Fibroblast of skin of left quadriceps (primary cell): Measurements from ENCODE around the gene RBBP9.
"Not testable (repeated sequence)": the region's sequence is repeated elsewhere in the genome, so short reads cannot be mapped to it uniquely, and the experiment has no call there.

Experiments
- DNase-seq, 2 experiments: peaks; one replicate each; pipeline ENCODE4 v3.0.0-alpha.2; 2013; ENCODE audit warnings: low read depth in 2 of 2

RBBP9 gene

GRCh38 chr20:18496740-18497592 is at the start of gene RBBP9:
Gene RBBP9, minus strand, starts transcription at chr20:18497225. Its CDS starts 58 bp downstream, at chr20:18497167.
- DNase-seq = peak; percentile 40 to 42

- no peak for DNase-seq
These were observed 48.5 kb upstream of the RBBP9 start for GRCh38 chr20:18545566-18545965.

DNA sequence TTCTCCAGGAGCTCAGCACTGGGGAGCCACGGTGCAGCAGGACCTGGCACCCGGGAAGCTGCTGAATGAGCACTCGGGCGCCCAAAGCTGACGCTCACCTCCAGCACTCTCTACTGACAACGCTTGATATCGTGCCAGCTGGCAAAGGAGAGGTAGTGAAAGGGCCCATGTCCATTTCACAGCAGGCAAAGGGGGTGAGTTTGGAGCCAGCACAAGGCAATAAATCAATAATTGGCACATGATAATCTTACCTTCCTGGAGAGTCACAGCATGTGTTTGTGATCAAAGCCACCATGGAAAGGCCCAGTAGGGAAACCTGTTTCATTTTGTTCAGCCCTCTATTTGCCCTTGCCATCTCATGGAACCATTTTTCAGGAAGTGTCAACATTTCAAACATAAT is 46.9 kb upstream of the RBBP9 start:
- DNase-seq = no peak

- DNase-seq = no peak
These were observed 46.2 kb upstream of the RBBP9 start for GRCh38 chr20:18543216-18543615.

- no peak for DNase-seq
These were observed 44.7 kb upstream of the RBBP9 start for GRCh38 chr20:18541741-18542140.

GRCh38 chr20:18537651-18538050 is 40.6 kb upstream of the RBBP9 start:
- DNase-seq = no peak

DNA sequence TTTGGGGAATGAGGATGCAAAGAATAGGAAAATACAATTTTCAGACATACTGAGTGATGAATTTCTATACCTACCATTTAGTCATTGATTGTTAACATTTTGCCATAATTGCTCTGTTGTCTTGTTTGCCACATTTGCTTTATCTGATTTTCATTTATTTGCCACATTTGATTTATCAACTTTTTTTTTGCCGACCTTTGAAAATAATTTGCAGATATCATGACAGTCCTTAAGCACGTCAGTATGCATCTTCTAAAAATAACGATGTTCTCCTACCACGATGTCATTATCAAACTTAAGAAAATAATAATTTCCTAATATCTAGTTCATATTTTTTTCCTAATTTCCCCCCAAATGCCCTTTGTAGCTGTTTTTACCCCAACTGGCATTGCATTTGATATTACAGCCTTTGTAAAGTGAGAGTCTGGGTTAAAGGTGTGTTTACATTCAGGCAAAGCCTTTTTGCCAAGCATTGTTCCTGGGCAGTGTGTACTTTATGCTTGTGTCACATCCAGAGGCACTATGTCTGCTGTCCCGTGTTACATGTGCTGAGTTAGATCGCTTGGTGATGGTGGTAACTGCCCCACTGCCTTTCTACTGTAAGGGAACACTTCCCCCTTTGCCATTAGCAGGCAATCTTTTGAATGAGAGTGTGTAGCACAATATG is 37.1 kb upstream of the RBBP9 start:
- no peak for DNase-seq

DNA sequence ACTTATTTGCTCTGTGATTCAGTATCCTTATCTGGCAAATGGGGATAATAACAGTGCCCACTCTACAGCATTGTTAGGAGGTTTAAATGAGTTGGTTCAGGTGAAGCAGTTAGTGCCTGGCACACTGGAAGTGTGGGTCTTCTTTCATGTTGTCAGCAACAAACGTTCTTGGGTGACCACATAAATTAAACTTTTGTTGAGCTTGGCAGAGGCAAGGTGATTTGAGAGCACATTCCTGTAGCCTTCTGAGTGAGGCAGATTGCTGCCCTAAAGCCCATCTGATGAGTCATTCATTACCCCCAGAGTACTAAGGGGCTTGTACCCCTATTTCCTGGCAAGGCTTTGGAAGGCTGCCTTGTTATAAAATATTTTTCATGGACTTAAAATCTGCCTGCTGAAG is 36.5 kb upstream of the RBBP9 start:
- DNase-seq = no peak

DNA sequence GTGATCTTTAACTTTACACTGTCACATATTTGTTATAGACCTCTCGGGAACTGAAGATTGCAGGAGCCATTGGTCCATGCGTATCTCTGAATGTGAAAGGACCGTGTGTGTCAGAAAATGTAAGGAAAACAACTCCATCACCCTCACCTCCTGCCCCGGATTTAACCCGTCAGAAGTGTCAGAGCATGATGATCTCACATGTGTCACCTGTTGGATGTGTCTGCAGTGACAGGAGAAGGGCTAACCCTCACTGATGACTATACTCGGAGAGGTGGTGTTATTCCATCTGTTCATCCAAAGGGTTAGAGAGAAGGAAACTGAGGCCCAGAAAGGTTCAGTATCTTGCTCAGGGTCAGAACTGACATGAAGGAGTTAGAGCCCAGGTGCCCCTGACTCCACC is 35.6 kb upstream of the RBBP9 start:
- no peak for DNase-seq

- DNase-seq = no peak
These were observed 32.0 kb upstream of the RBBP9 start for GRCh38 chr20:18529041-18529440.

DNA sequence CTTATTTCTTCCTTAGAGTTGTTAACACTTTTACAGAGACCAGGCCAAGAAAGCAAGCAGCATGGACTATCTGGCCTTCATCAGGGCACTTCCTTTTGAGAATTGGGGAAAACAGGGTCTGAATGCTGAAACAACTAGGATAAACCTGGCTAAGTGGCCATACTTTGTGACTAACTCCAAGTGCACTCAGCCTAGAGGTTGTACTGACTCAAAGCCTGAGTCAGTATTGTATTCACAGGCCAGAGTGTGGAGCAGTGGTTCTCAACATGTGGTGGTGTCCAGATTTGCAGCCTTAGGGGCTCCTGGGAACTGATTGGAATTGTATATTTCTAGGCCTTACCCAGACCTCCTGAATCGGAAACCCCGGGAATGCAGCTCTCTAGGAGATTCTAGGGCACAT is 30.8 kb upstream of the RBBP9 start:
- no peak for DNase-seq

GRCh38 chr20:18527339-18527738 is 30.3 kb upstream of the RBBP9 start:
- no peak for DNase-seq

DNA sequence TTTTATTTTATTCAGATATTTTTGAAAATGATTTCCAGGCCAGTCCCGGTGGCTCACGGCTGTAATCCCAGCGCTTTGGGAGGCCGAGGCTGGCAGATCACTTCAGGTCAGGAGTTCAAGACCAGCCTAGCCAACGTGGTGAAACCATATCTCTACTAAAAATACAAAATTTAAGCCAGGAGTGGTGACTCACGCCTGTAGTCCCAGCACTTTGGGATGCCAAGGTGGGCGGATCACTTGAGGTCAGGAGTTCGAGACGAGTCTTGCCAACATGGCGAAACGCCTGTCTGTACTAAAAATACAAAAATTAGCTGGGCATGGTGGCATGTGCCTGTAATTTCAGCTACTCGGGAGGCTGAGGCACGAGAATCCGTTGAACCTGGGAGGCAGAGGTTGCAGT is 29.7 kb upstream of the RBBP9 start:
- DNase-seq = not testable (repeated sequence)

DNA sequence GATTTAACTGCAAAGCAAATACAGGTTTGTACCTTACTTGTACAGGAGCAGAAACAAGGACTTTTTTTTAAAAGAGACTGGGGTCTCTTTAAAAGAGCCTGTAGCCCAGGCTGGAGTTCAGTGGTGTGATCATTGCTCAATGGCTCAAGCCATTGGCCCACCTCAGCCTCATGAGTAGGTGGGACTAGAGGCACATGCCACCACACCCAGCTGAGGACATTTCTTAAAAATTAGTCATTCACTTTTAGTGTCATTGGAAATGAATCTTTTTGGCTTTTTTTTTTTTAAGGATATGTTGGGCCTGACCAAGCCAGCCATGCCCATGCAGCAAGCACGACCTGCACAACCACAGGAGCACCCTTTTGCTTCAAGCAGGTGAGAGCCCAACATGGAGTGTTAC is 27.6 kb upstream of the RBBP9 start:
- no peak for DNase-seq

- no peak for DNase-seq
These were observed 26.0 kb upstream of the RBBP9 start for GRCh38 chr20:18523066-18523465.

GRCh38 chr20:18522066-18522465 is 25.0 kb upstream of the RBBP9 start:
- not testable (repeated sequence) for DNase-seq

- no peak for DNase-seq
These were observed 18.9 kb upstream of the RBBP9 start for GRCh38 chr20:18515973-18516372.

- DNase-seq = no peak
These were observed 17.1 kb upstream of the RBBP9 start for GRCh38 chr20:18514127-18514526.

DNA sequence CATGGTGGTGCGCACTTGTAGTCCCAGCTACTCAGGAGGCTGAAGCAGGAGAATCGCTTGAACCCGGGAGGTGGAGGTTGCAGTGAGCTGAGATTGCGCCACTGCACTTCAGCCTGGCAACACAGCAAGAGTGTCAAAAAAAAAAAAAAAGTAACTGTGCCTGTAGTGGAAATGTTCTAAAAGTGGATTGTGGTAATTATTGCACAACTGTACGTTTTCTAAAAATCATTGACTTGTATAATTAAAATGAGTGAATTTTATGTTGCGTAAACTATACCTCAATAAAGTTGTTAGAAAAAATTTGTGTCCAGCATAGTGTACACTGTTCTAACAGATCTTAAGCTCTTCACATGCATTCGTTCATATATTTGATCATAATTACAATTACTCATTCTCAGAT is 16.2 kb upstream of the RBBP9 start:
- no peak for DNase-seq

GRCh38 chr20:18511571-18511970 is 14.5 kb upstream of the RBBP9 start:
- DNase-seq = no peak

- peak; percentile 91 for DNase-seq
These were observed 10.5 kb upstream of the RBBP9 start, which contains the start of gene SEC23B for GRCh38 chr20:18507218-18508191. Gene SEC23B, plus strand, starts transcription at chr20:18507940. Its CDS starts 2,896 bp downstream, at chr20:18510836.

- no peak for DNase-seq
These were observed 9.7 kb upstream of the RBBP9 start for GRCh38 chr20:18506744-18507143.
